Keratinocyte (primary cell): Measurements from ENCODE around the gene RANBP6. TPM values are rescaled to one million over a fixed set of nuclear protein-coding genes. Genes with fewer than 3 reads are reported as not detected.

Source experiments
- DNase-seq: peaks from one replicate; pipeline ENCODE4 v3.0.0-alpha.2; 2011; ENCODE audit warnings: low read depth, missing footprints, low spot score
- FAIRE-seq: peaks from 2 replicates; lab custom pipeline; 2011; peaks lifted over from hg19 to GRCh38; lab: Jason Lieb, UNC
- H2AFZ ChIP-seq: 2 replicates; pipeline ENCODE4 v1.6.0; 2012; ENCODE audit warnings: low read length, control low read depth, inconsistent platforms; ENCODE audit not compliant: control insufficient read depth
- H3K27ac ChIP-seq: 2 replicates; pipeline ENCODE4 v1.5.1; 2011; ENCODE audit warnings: low read length; ENCODE audit not compliant: control insufficient read depth, insufficient read depth
- H3K27me3 ChIP-seq: 3 replicates; pipeline ENCODE4 v1.6.0; 2011; ENCODE audit warnings: low read length; ENCODE audit not compliant: control insufficient read depth, insufficient read depth; ENCODE audit errors: extremely low read depth
- H3K36me3 ChIP-seq, 2 experiments: 2 replicates in 1 of 2; 3 replicates in 1 of 2; pipeline ENCODE4 v1.5.1; 2011; ENCODE audit warnings: low read length in 2 of 2, mild to moderate bottlenecking in 1 of 2; ENCODE audit not compliant: control insufficient read depth in 2 of 2, insufficient read depth in 2 of 2; ENCODE audit errors: extremely low read depth in 1 of 2
- H3K4me1 ChIP-seq: 3 replicates; pipeline ENCODE4 v1.5.1; 2011; ENCODE audit warnings: low read length; ENCODE audit not compliant: control insufficient read depth, insufficient read depth; ENCODE audit errors: extremely low read depth
- H3K4me2 ChIP-seq: 3 replicates; pipeline ENCODE4 v1.6.0; 2011; ENCODE audit warnings: low read depth, low read length; ENCODE audit not compliant: control insufficient read depth, insufficient read depth; ENCODE audit errors: extremely low read depth
- H3K4me3 ChIP-seq, 3 experiments: fragments of 200-600 bp in 1 of 3; sonication (generic) in 1 of 3; 2 replicates in 2 of 3; 3 replicates in 1 of 3; pipeline ENCODE4 v1.5.1; 2011 to 2016; ENCODE audit warnings: low read length in 3 of 3, mild to moderate bottlenecking in 3 of 3, control low read depth in 2 of 3, inconsistent platforms in 1 of 3, low read depth in 1 of 3, mixed read lengths in 1 of 3, mixed run types in 1 of 3, moderate library complexity in 1 of 3; ENCODE audit not compliant: control insufficient read depth in 2 of 3, insufficient read depth in 2 of 3; ENCODE audit errors: extremely low read depth in 1 of 3
- H3K79me2 ChIP-seq: 2 replicates; pipeline ENCODE4 v1.6.0; 2012; ENCODE audit warnings: low read length; ENCODE audit not compliant: control insufficient read depth, insufficient read depth
- H3K9ac ChIP-seq: 3 replicates; pipeline ENCODE4 v1.6.0; 2011; ENCODE audit warnings: low read length; ENCODE audit not compliant: control insufficient read depth, insufficient read depth; ENCODE audit errors: extremely low read depth
- H3K9me1 ChIP-seq: 3 replicates; pipeline ENCODE4 v1.6.0; 2011; ENCODE audit warnings: low read length; ENCODE audit not compliant: control insufficient read depth, insufficient read depth; ENCODE audit errors: extremely low read depth
- H3K9me3 ChIP-seq: 2 replicates; pipeline ENCODE4 v1.5.1; 2012; ENCODE audit warnings: low read depth, low read length; ENCODE audit not compliant: control insufficient read depth
- H4K20me1 ChIP-seq: 3 replicates; pipeline ENCODE4 v1.6.0; 2011; ENCODE audit warnings: low read length; ENCODE audit not compliant: control insufficient read depth, insufficient read depth; ENCODE audit errors: extremely low read depth
- CTCF ChIP-seq, 3 experiments: IDR thresholded peaks in 1 of 3; conservative IDR thresholded peaks in 1 of 3; optimal IDR thresholded peaks in 1 of 3; 2 replicates in 2 of 3; 3 replicates in 1 of 3; pipeline versions ENCODE3 to v1.5.1; 2011; ENCODE audit warnings: low read length in 3 of 3, mild to moderate bottlenecking in 3 of 3, moderate library complexity in 2 of 3, control low read depth in 1 of 3, inconsistent platforms in 1 of 3; ENCODE audit not compliant: insufficient read depth in 2 of 3; ENCODE audit errors: extremely low read depth in 1 of 3
- EZH2 ChIP-seq: IDR thresholded peaks from one replicate; pipeline ENCODE4 v1.6.1; 2012; ENCODE audit warnings: inconsistent platforms, mild to moderate bottlenecking, low read length, moderate library complexity
- dilution Hi-C: fragments of 300-500 bp; cut with MboI; formaldehyde crosslinking; loops from one replicate; pipeline ENCODE4 v1.7.0; 2020; ENCODE audit warnings: low sequenced_read_pairs; ENCODE audit not compliant: extremely low pct_ligation_motif_present
- polyA plus RNA-seq, 5 experiments: library from polyadenylated mRNA; depleted of rRNA in 3 of 5; stranded (reverse) in 3 of 5; stranded (forward) in 1 of 5; unstranded in 1 of 5; fragments of >200 nt; gene quantifications; 1 replicate in 1 of 5; 2 replicates in 3 of 5; 3 replicates in 1 of 5; pipeline versions ENCODE4 v1.2.1 to v1.2.3, GENCODE V29; 2011 to 2012; ENCODE audit warnings: missing spikeins in 2 of 5, low read depth in 1 of 5, low replicate concordance in 1 of 5

RANBP6 gene
- polyA plus RNA-seq, 1 donor (not counting 4 experiments of a cell fraction or from before 2014, with no cell fraction given): 14.7 TPM

- no peak for DNase-seq
- dilution Hi-C loops: no loop called here
- Histone ChIP-seq H2AFZ (no peak overlapping the region), H3K9me1 (no peaks in the 10 kb centered on the region), H3K4me3 (no peak overlapping the region), H3K36me3 (no peaks in the 10 kb centered on the region), H3K9ac (no peak overlapping the region), H4K20me1 (no peaks in the 10 kb centered on the region), H3K9me3 (no peaks in the 10 kb centered on the region), H3K4me1 (peaks cover 7% of the 10 kb centered on the region), H3K27me3 (no peaks in the 10 kb centered on the region), H3K4me2 (no peak overlapping the region), H3K79me2 (no peaks in the 10 kb centered on the region), H3K27ac (no peak overlapping the region)
- no peak for FAIRE-seq
- TF ChIP-seq EZH2 (no peak), CTCF (optimal IDR thresholded peaks at IDR 0.05 in 1 of 3, IDR thresholded peaks at IDR 0.05 in 1 of 3, conservative IDR thresholded peaks at IDR 0.05 in 1 of 3; ENCODE audit: extremely low read depth in 1 of 3, insufficient read depth in 2 of 3, low read length in 3 of 3) (no peak)
These were observed 36.1 kb upstream of the RANBP6 start for GRCh38 chr9:6051511-6051950.

GRCh38 chr9:6049798-6050197 lies 34.4 kb upstream of the RANBP6 start:
- Histone ChIP-seq H3K9me1 (no peaks in the 10 kb centered on the region), H3K4me3 (no peak overlapping the region), H3K9me3 (no peaks in the 10 kb centered on the region), H3K4me1 (peaks cover 7% of the 10 kb centered on the region), H3K4me2 (no peak overlapping the region), H3K79me2 (no peaks in the 10 kb centered on the region), H3K27ac (no peak overlapping the region), H3K36me3 (no peaks in the 10 kb centered on the region), H2AFZ (no peak overlapping the region), H3K9ac (no peak overlapping the region), H3K27me3 (no peaks in the 10 kb centered on the region), H4K20me1 (no peaks in the 10 kb centered on the region)
- dilution Hi-C loops: no loop called here
- TF ChIP-seq EZH2 (no peak), CTCF (optimal IDR thresholded peaks at IDR 0.05 in 1 of 3, IDR thresholded peaks at IDR 0.05 in 1 of 3, conservative IDR thresholded peaks at IDR 0.05 in 1 of 3; ENCODE audit: extremely low read depth in 1 of 3, insufficient read depth in 2 of 3, low read length in 3 of 3) (peak; percentile 66 to 76 (median 75))
- DNase-seq (no peak), FAIRE-seq (peak; percentile 87)
